ENCODE results near the gene TMEM38A.

- TF ChIP-seq ZNF23 (CRISPR knock-in tag; IDR thresholded peaks at IDR 0.05) (no peak), ZBTB7A (IDR thresholded peaks at IDR 0.05; ENCODE audit: borderline replicate concordance, control insufficient read depth, low read depth, low read length) (no peak), HNRNPUL1 (IDR thresholded peaks at IDR 0.05; ENCODE audit: low read length) (no peak), PKNOX1 (IDR thresholded peaks at IDR 0.05) (no peak), CTCF (IDR thresholded peaks at IDR 0.05 in 2 of 3, conservative IDR thresholded peaks at IDR 0.05 in 1 of 3; ENCODE audit: insufficient read depth in 2 of 3, low read depth in 1 of 3, low read length in 3 of 3) (no peak), PCBP2 (IDR thresholded peaks at IDR 0.05; ENCODE audit: low read depth, low read length, poor library complexity, severe bottlenecking) (no peak), NFYB (IDR thresholded peaks at IDR 0.05; ENCODE audit: extremely low read depth, insufficient read length) (no peak), E2F3 (CRISPR knock-in tag; IDR thresholded peaks at IDR 0.05) (no peak), L3MBTL2 (IDR thresholded peaks at IDR 0.05) (no peak), AFF4 (CRISPR knock-in tag; IDR thresholded peaks at IDR 0.05) (no peak), ZNF121 (CRISPR knock-in tag; conservative IDR thresholded peaks at IDR 0.05) (no peak)
Measured at GRCh38 chr19:16620018-16620417, 40.9 kb upstream of the TMEM38A start.
